ENCODE results near the gene OAS2. TPM values are rescaled to one million over a fixed set of nuclear protein-coding genes. Genes with fewer than 3 reads are reported as not detected.

OAS2 gene
- total and polyA plus RNA-seq, 10 of the 15 experiments (the other 5 are each of a cell fraction or from before 2014, with no cell fraction given): 32.4 to 290 (median 90.2) TPM

DNA sequence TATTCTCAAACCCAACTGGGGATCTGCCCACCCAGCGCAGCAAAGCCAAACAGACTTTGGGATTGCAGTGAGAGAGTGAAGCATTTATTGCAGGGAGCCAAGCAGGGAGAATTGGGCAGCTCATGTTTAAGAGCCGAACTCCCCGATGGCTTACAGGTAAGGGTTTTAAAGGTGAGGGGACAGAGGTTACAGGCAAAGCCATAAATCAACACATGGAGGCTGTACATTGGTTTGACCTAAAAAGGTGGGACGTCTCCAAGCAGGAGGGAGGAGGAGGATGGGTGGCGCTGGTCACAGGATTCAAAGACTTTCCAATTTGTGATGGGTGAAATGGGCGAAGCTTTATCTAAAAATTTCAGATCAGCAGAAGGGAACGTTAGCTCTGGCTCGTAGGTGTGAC is 18.2 kb downstream of the OAS2 start:
- Histone ChIP-seq H3K4me1 (ENCODE audit: control insufficient read depth, insufficient read depth, low read length) (peaks cover 6% of the 10 kb centered on the region), H3K27ac (ENCODE audit: control insufficient read depth, insufficient read depth) (no peak overlapping the region), H3K27me3 (replicated peaks in 1 of 2; ENCODE audit: control insufficient read depth in 2 of 2, insufficient read depth in 2 of 2, low read length in 1 of 2) (no peaks in the 10 kb centered on the region), H3K9me3 (replicated peaks; ENCODE audit: control insufficient read depth, insufficient read depth, low read length) (peaks cover 19% of the 10 kb centered on the region), H3K4me3 (no peak overlapping the region), H4K20me1 (ENCODE audit: control insufficient read depth, insufficient read depth) (0 out of 2 replicates have a peak, but pooled peaks cover 4% of the 10 kb centered on the region), H3K9ac (ENCODE audit: control insufficient read depth, insufficient read depth, low read length) (no peak overlapping the region), H3K4me2 (ENCODE audit: control insufficient read depth, insufficient read depth) (no peak overlapping the region), H2AFZ (ENCODE audit: control insufficient read depth, low read depth, low read length) (no peak overlapping the region), H3K79me2 (ENCODE audit: control insufficient read depth, insufficient read depth, low read length) (peaks cover 2% of the 10 kb centered on the region; the same call in 1 of the 2 replicates), H3K36me3 (ENCODE audit: control insufficient read depth in 2 of 2, insufficient read depth in 2 of 2, low read length in 1 of 2) (peaks cover 20 to 70% of the 10 kb centered on the region in 2 experiments)
- ChIA-PET RAD21 (ENCODE audit: unreplicated experiment) (no interaction called here), SMC1A (ENCODE audit: uncharacterized antibody, unreplicated experiment) (no interaction called here), POLR2A (no interaction called here), CTCF (no interaction called here)
- in situ Hi-C loops (cut with MboI) (no loop called here), intact Hi-C loops (cut with micrococcal nuclease; ENCODE audit: unreplicated experiment) (no loop called here)
- ATAC-seq (no peak), DNase-seq (ENCODE audit: low read depth, low spot score) (no peak), FAIRE-seq (no peak)
- no TSS peak for BruUV-seq (replicated peaks)
- WGBS (ENCODE audit: insufficient coverage, insufficient replicate concordance, low lambda C conversion rate, missing lambda C conversion rate): 97% methylated on average over 8 of the region's 8 CpGs
- TF ChIP-seq, protein P1, sequence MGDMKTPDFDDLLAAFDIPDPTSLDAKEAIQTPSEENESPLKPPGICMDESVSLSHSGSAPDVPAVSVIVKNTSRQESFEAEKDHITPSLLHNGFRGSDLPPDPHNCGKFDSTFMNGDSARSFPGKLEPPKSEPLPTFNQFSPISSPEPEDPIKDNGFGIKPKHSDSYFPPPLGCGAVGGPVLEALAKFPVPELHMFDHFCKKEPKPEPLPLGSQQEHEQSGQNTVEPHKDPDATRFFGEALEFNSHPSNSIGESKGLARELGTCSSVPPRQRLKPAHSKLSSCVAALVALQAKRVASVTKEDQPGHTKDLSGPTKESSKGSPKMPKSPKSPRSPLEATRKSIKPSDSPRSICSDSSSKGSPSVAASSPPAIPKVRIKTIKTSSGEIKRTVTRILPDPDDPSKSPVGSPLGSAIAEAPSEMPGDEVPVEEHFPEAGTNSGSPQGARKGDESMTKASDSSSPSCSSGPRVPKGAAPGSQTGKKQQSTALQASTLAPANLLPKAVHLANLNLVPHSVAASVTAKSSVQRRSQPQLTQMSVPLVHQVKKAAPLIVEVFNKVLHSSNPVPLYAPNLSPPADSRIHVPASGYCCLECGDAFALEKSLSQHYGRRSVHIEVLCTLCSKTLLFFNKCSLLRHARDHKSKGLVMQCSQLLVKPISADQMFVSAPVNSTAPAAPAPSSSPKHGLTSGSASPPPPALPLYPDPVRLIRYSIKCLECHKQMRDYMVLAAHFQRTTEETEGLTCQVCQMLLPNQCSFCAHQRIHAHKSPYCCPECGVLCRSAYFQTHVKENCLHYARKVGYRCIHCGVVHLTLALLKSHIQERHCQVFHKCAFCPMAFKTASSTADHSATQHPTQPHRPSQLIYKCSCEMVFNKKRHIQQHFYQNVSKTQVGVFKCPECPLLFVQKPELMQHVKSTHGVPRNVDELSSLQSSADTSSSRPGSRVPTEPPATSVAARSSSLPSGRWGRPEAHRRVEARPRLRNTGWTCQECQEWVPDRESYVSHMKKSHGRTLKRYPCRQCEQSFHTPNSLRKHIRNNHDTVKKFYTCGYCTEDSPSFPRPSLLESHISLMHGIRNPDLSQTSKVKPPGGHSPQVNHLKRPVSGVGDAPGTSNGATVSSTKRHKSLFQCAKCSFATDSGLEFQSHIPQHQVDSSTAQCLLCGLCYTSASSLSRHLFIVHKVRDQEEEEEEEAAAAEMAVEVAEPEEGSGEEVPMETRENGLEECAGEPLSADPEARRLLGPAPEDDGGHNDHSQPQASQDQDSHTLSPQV (IDR thresholded peaks at IDR 0.05): no peak
- TF ChIP-seq, protein P2, sequence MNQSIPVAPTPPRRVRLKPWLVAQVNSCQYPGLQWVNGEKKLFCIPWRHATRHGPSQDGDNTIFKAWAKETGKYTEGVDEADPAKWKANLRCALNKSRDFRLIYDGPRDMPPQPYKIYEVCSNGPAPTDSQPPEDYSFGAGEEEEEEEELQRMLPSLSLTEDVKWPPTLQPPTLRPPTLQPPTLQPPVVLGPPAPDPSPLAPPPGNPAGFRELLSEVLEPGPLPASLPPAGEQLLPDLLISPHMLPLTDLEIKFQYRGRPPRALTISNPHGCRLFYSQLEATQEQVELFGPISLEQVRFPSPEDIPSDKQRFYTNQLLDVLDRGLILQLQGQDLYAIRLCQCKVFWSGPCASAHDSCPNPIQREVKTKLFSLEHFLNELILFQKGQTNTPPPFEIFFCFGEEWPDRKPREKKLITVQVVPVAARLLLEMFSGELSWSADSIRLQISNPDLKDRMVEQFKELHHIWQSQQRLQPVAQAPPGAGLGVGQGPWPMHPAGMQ (IDR thresholded peaks at IDR 0.05; ENCODE audit: borderline replicate concordance): no peak
- no peak for TF ChIP-seq CEBPB (IDR thresholded peaks at IDR 0.05; ENCODE audit: borderline replicate concordance in 1 of 2, low read depth in 2 of 2, low read length in 2 of 2)
- TF ChIP-seq, protein P3, sequence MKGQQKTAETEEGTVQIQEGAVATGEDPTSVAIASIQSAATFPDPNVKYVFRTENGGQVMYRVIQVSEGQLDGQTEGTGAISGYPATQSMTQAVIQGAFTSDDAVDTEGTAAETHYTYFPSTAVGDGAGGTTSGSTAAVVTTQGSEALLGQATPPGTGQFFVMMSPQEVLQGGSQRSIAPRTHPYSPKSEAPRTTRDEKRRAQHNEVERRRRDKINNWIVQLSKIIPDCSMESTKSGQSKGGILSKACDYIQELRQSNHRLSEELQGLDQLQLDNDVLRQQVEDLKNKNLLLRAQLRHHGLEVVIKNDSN (IDR thresholded peaks at IDR 0.05; ENCODE audit: borderline replicate concordance, extremely low read length, insufficient read depth, low read depth, low read length): no peak
- TF ChIP-seq SIX5 (IDR thresholded peaks at IDR 0.05; ENCODE audit: low read depth, low read length, severe bottlenecking): no peak
- TF ChIP-seq SRF (IDR thresholded peaks at IDR 0.05; ENCODE audit: low read depth in 2 of 2, low read length in 2 of 2): no peak
- TF ChIP-seq MEF2B (IDR thresholded peaks at IDR 0.05; ENCODE audit: partially characterized antibody, poor library complexity, severe bottlenecking): no peak
- TF ChIP-seq SUPT20H (IDR thresholded peaks at IDR 0.05; ENCODE audit: borderline replicate concordance, control insufficient read depth, low read depth, low read length): no peak
- TF ChIP-seq ZNF217 (IDR thresholded peaks at IDR 0.05): no peak
- no peak for TF ChIP-seq LARP7 (IDR thresholded peaks at IDR 0.05)
- TF ChIP-seq, protein P4, sequence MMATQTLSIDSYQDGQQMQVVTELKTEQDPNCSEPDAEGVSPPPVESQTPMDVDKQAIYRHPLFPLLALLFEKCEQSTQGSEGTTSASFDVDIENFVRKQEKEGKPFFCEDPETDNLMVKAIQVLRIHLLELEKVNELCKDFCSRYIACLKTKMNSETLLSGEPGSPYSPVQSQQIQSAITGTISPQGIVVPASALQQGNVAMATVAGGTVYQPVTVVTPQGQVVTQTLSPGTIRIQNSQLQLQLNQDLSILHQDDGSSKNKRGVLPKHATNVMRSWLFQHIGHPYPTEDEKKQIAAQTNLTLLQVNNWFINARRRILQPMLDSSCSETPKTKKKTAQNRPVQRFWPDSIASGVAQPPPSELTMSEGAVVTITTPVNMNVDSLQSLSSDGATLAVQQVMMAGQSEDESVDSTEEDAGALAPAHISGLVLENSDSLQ (IDR thresholded peaks at IDR 0.05): no peak
- TF ChIP-seq RAD21 (IDR thresholded peaks at IDR 0.05; ENCODE audit: insufficient read depth, low read depth, low read length): no peak
- TF ChIP-seq SMAD5 (IDR thresholded peaks at IDR 0.05; ENCODE audit: low read depth): no peak
- no peak for TF ChIP-seq GABPA (IDR thresholded peaks at IDR 0.05; ENCODE audit: low read depth)
- TF ChIP-seq, protein P5, sequence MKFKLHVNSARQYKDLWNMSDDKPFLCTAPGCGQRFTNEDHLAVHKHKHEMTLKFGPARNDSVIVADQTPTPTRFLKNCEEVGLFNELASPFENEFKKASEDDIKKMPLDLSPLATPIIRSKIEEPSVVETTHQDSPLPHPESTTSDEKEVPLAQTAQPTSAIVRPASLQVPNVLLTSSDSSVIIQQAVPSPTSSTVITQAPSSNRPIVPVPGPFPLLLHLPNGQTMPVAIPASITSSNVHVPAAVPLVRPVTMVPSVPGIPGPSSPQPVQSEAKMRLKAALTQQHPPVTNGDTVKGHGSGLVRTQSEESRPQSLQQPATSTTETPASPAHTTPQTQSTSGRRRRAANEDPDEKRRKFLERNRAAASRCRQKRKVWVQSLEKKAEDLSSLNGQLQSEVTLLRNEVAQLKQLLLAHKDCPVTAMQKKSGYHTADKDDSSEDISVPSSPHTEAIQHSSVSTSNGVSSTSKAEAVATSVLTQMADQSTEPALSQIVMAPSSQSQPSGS (IDR thresholded peaks at IDR 0.05; ENCODE audit: low read length): no peak
- TF ChIP-seq TAF1 (IDR thresholded peaks at IDR 0.05; ENCODE audit: borderline replicate concordance, low read depth, low read length): no peak
